GM18517 (cell line): ENCODE measurements around the gene RPS27.
"Not testable (repeated sequence)": the region's sequence is repeated elsewhere in the genome, so short reads cannot be mapped to it uniquely, and the experiment has no call there.

Experiments
- ATAC-seq: cut with Tn5 transposase; IDR thresholded peaks from one replicate; pipeline ENCODE4 v1.9.1; 2021; ENCODE audit warnings: mild to moderate bottlenecking, moderate library complexity; ENCODE audit not compliant: unreplicated experiment

Gene RPS27

GRCh38 chr1:153985341-153985912, 5.1 kb upstream of the RPS27 start:
- ATAC-seq, result no peak

GRCh38 chr1:153985941-153986761, 4.4 kb upstream of the RPS27 start, which contains the start of gene RAB13:
Gene RAB13 (minus strand): TSS chr1:153986339. CDS start chr1:153986236, 103 bp downstream.
- ATAC-seq, result no peak

GRCh38 chr1:153987621-153988020, 2.9 kb upstream of the RPS27 start:
- no peak for ATAC-seq

DNA sequence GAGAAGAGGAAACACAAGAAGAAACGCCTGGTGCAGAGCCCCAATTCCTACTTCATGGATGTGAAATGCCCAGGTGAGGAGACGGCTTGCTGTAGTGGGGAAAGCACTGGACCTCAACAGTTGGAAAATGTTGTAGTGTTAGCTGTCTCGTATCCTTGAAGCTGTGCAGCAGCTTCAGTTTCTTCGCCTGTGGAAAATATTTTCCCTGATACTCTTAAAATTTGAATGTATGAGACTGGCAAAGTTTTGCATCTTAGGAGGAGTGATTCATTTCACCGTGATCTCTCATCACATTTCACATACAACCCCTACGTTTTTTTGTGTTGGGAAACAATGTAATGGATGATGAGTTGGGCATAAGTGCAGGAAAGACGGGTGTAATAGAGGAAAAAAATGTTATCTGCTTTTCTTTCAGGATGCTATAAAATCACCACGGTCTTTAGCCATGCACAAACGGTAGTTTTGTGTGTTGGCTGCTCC, 629 bp downstream of the RPS27 start:
- ATAC-seq, result no peak

DNA sequence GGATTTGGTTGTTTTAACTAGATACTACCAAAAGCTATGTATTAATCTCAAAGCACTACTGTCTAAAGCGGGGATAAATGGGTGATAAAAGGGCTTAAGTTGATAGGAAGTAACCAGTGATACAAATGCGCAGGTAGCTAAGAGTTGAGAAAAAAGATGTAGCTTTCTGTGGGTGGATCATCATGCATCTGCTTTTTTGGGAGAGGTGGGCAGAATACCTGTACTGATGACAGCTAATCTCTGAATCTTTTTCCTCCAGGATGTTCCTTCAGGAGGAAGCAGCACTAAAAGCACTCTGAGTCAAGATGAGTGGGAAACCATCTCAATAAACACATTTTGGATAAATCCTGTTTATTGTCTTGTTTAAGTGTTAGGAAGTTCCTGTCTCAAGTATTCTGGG, 1.2 kb downstream of the RPS27 start:
- ATAC-seq, result no peak

GRCh38 chr1:153995202-153995601, 4.6 kb downstream of the RPS27 start:
- ATAC-seq, result no peak

- ATAC-seq, result no peak
Observed at GRCh38 chr1:153995640-153996039, 5.1 kb downstream of the RPS27 start.

GRCh38 chr1:153996882-153997281, 6.3 kb downstream of the RPS27 start:
- ATAC-seq, result not testable (repeated sequence)

GRCh38 chr1:154000420-154000819, 9.9 kb downstream of the RPS27 start:
- no peak for ATAC-seq

DNA sequence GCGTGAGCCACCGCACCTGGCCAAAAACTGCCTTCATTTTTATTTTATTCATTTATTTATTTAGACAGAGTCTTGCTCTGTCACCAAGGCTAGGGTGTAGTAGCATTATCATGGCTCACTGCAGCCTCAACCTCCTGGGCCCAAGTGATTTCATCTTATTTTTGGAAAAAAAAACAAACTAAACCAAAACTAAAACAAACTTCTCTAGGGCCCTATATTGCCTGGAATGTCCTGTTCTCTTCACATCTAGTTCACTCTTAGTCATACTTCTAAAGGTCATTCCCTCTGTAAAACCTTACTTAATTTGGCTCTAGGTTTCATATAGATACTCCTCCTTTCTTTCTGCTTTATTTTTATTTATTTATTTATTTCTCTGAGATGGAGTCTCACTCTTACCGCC, 15.6 kb downstream of the RPS27 start:
- ATAC-seq, result no peak

DNA sequence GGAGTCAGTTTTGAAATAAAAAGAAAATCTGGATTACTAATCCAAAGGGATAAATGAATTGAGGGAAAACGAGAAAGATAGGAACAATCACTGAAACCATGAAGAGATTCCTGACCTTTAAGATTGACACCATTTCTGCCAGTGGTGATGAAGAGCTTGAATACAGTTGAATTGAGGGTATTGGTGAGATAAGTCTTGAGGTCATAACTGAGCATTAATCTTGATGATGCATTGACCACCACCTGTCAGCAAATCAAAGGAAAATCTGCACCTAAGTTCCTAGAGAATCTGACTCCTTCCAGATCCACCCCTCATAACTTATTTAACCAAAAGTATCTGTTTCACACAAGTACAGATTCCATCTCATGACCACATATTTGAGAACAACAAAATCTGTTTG, 21.6 kb downstream of the RPS27 start:
- ATAC-seq, result no peak

DNA sequence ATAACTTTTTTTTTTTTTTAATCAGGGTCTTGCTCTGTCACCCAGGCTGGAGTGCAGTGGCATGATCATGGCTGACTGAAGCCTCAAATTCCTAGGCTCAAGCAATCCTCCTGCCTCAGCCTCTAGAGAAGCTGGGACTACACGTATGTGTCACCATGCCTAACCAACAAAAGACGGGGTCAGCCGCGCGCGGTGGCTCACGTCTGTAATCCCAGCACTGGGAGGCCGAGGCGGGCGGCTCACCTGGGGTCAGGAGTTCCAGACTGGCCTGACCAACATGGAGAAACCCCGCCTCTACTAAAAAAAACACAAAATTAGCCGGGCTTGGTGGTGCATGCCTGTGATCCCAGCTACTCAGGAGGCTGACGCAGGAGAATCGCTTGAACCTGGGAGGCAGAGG, 22.0 kb downstream of the RPS27 start:
- ATAC-seq, result not testable (repeated sequence)

DNA sequence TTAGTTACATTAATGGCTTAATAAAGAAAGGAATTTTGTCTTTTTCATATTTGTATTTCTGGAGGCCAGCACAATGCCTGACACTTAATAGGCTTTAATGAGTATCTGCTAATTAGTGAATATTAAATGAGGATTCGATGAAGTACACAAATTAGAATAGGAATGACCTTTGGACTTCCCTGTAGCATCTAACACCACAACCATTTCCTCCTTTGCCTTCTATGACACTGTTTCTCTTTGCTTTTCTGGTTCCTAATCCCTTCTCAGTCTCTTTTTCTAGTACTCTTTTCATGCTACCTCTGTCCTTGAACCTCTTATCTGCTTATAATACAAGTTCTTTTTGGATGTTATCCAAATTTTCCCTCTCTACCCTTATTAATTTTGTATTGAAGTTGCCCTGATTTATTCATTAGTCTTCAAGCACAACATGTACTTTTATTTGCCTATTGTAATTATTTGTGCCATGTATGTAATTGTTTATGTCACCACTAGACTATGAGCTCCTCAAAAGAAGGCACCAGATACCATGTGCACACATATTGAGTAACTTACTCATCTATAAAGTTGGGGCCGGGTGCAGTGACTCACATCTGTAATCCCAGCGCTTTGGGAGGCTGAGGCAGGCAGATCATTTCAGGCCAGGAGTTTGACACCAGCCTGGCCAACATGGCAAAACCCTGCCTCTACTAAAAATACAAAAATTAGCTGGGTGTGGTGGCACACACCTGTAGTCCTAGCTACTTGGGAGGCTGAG, 23.8 kb downstream of the RPS27 start:
- no peak for ATAC-seq

GRCh38 chr1:154019269-154019668, 28.7 kb downstream of the RPS27 start:
- ATAC-seq, result no peak

DNA sequence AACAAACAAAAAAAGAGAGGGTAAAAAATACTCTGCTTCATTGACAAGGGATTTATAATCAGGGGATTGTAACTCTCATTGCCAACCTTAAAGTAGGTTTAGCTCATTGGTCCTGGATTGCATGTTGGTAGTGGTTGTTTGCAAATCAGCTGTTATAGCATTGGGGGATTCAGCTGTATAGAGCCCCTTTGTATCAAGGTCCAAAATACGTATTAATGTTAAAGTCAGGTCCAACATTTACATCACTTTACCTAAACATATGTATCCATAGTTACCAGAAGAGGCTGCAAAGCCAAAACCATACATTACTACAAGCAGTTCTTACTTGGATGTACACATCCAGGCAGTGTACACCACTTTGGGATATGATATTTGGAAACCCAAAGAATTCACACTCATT, 29.4 kb downstream of the RPS27 start:
- no peak for ATAC-seq

GRCh38 chr1:154033697-154034096, 43.1 kb downstream of the RPS27 start:
- ATAC-seq, result not testable (repeated sequence)
